ENCODE measurements around the gene HLA-DMA. TPM values are rescaled to one million over a fixed set of nuclear protein-coding genes. Genes with fewer than 3 reads are reported as not detected.

Gene HLA-DMA
- total and polyA plus RNA-seq, 2 of the 8 experiments (the other 6 are each of a cell fraction or from before 2014, with no cell fraction given) = 13.3 to 23.1 TPM

DNA sequence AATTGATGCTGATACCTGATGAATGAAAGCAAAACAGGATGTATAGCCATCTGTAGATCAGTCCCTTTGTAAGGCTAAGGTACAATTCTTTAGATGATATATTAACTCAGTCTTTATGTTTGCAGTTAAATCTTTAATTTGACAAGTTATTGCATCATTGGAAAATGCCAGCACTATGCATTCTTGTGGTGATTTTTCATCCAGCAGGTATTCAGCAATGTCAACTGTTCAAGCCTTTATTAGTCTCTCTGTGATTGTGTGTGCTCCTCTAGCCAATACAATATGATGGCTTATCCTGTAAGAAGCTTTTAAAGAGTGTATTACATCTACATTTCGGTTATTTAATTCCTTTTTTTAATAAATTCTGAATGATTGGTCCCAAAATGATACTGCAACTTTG is 46.4 kb downstream of the HLA-DMA start:
- H3K27ac ChIP-seq (ENCODE audit: low read depth, low read length) = no peak overlapping the region
- no peak overlapping the region for H3K56ac ChIP-seq (replicated peaks; ENCODE audit: insufficient read length, low read depth, low read length)
- H3K4me2 ChIP-seq (ENCODE audit: insufficient read depth in 1 of 2, low read depth in 2 of 2, low read length in 2 of 2) = no peak overlapping the region
- H3K18ac ChIP-seq (ENCODE audit: extremely low read depth, low read length) = no peak overlapping the region
- 83% methylated on average over 1 of the region's 1 CpG; no CpG with 5 or more reads in 1 of the 2 experiments for WGBS, 2 experiments (ENCODE audit: extremely low coverage in 1 of 2, insufficient coverage in 1 of 2, insufficient read length in 1 of 2, insufficient replicate concordance in 2 of 2, low coverage in 1 of 2, low lambda C conversion rate in 2 of 2, missing lambda C conversion rate in 1 of 2)
- CTCF ChIA-PET (ENCODE audit: partially characterized antibody) = interaction anchor here (1.2 to 3.9 kb wide), 2 partner anchors 7 to 27 kb away, joined by 5 to 14 read pairs; no protein-coding TSS in a partner anchor
- H3K14ac ChIP-seq (ENCODE audit: insufficient read length) = no peak overlapping the region
- H2BK20ac ChIP-seq (ENCODE audit: low read length) = no peak overlapping the region
- H2AK5ac ChIP-seq (ENCODE audit: low read depth, low read length) = no peak overlapping the region
- H2AFZ ChIP-seq (ENCODE audit: low read length) = no peak overlapping the region
- H3K4me3 ChIP-seq (ENCODE audit: extremely low read depth in 1 of 4, insufficient read depth in 2 of 4, low read depth in 3 of 4, low read length in 4 of 4) = no peak overlapping the region
- H3K4me1 ChIP-seq (replicated peaks in 1 of 4; ENCODE audit: control insufficient read depth in 3 of 4, insufficient read depth in 4 of 4, low read length in 3 of 4) = no peaks in the 10 kb centered on the region
- H2BK5ac ChIP-seq (ENCODE audit: low read depth, low read length) = no peak overlapping the region
- H3K4ac ChIP-seq (replicated peaks; ENCODE audit: insufficient read length, low read depth, low read length) = no peak overlapping the region
- H3K9ac ChIP-seq (replicated peaks in 1 of 4; ENCODE audit: extremely low read depth in 1 of 4, low read depth in 3 of 4, low read length in 3 of 4) = no peak overlapping the region
- no peaks in the 10 kb centered on the region for H3K36me3 ChIP-seq (ENCODE audit: control insufficient read depth in 2 of 4, insufficient read depth in 4 of 4, low read length in 3 of 4)
- no peak overlapping the region for H4K8ac ChIP-seq (ENCODE audit: extremely low read depth, insufficient read depth, low read length)
- no peaks in the 10 kb centered on the region for H3K79me1 ChIP-seq (ENCODE audit: low read depth, low read length)
- H3K23ac ChIP-seq (ENCODE audit: insufficient read length) = no peak overlapping the region
- DNase-seq (ENCODE audit: low read depth in 1 of 2, low spot score in 2 of 2) (no peak), FAIRE-seq (no peak)
- H2BK12ac ChIP-seq (ENCODE audit: low read depth, low read length) = no peak overlapping the region
- no peaks in the 10 kb centered on the region for H3K27me3 ChIP-seq (replicated peaks in 1 of 4; ENCODE audit: control insufficient read depth in 3 of 4, extremely low read depth in 1 of 4, insufficient read depth in 3 of 4, low read length in 3 of 4)
- no peaks in the 10 kb centered on the region for H3K79me2 ChIP-seq (ENCODE audit: control insufficient read depth in 1 of 2, insufficient read depth in 2 of 2, low read length in 2 of 2)
- H4K20me1 ChIP-seq (replicated peaks in 1 of 2; ENCODE audit: control insufficient read depth in 1 of 2, insufficient read depth in 2 of 2, low read length in 2 of 2) = no peaks in the 10 kb centered on the region
- no peaks in the 10 kb centered on the region for H3K9me3 ChIP-seq (ENCODE audit: insufficient read depth in 2 of 2, low read depth in 1 of 2, low read length in 1 of 2)
- H4K91ac ChIP-seq (replicated peaks; ENCODE audit: insufficient read length, low read length) = no peak overlapping the region
- no peak overlapping the region for H4K5ac ChIP-seq (ENCODE audit: insufficient read length, low read depth, low read length)
- H3K23me2 ChIP-seq (ENCODE audit: low read depth, low read length) = no peaks in the 10 kb centered on the region
- TF ChIP-seq PHF8 (conservative IDR thresholded peaks at IDR 0.05; ENCODE audit: low read depth, low read length) (no peak), TBP (IDR thresholded peaks at IDR 0.05; ENCODE audit: low read depth, low read length) (no peak), BRCA1 (IDR thresholded peaks at IDR 0.05; ENCODE audit: low read depth, low read length) (no peak), GABPA (IDR thresholded peaks at IDR 0.05; ENCODE audit: borderline replicate concordance, insufficient read depth, low read length) (no peak), CTBP2 (IDR thresholded peaks at IDR 0.05; ENCODE audit: borderline replicate concordance, insufficient read depth, insufficient read length, low read length) (no peak), TCF12 (IDR thresholded peaks at IDR 0.05; ENCODE audit: low read depth, low read length) (no peak), RFX5 (IDR thresholded peaks at IDR 0.05; ENCODE audit: borderline replicate concordance, low read depth, low read length) (no peak), SP2 (IDR thresholded peaks at IDR 0.05; ENCODE audit: low read length) (no peak), SRF (IDR thresholded peaks at IDR 0.05; ENCODE audit: low read depth, low read length) (no peak), YY1 (IDR thresholded peaks at IDR 0.05; ENCODE audit: low read depth, low read length) (no peak), MAX (IDR thresholded peaks at IDR 0.05) (no peak), POU5F1 (IDR thresholded peaks at IDR 0.05; ENCODE audit: low read depth, low read length) (no peak)
- no peak overlapping the region for H2BK120ac ChIP-seq (replicated peaks; ENCODE audit: low read depth, low read length)
- H2BK15ac ChIP-seq (ENCODE audit: low read length) = no peak overlapping the region
- POLR2A ChIA-PET (ENCODE audit: partially characterized antibody) = interaction anchor here (1.8 kb wide), 1 partner anchor 65 kb away, joined by 7 read pairs; no protein-coding TSS in a partner anchor

Measured in H1 (cell line).